GM19351 (cell line): ENCODE measurements around the gene PRSS35.
A peak's percentile ranks its signal among the peaks of the same experiment; 100 is the strongest.
"Not testable (repeated sequence)": the region's sequence is repeated elsewhere in the genome, so short reads cannot be mapped to it uniquely, and the experiment has no call there.

ENCODE experiments used
- ATAC-seq: cut with Tn5 transposase; IDR thresholded peaks from one replicate; pipeline ENCODE4 v1.9.1; 2021; ENCODE audit warnings: mild to moderate bottlenecking, moderate library complexity; ENCODE audit not compliant: unreplicated experiment

The PRSS35 gene, protein sequence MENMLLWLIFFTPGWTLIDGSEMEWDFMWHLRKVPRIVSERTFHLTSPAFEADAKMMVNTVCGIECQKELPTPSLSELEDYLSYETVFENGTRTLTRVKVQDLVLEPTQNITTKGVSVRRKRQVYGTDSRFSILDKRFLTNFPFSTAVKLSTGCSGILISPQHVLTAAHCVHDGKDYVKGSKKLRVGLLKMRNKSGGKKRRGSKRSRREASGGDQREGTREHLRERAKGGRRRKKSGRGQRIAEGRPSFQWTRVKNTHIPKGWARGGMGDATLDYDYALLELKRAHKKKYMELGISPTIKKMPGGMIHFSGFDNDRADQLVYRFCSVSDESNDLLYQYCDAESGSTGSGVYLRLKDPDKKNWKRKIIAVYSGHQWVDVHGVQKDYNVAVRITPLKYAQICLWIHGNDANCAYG

DNA sequence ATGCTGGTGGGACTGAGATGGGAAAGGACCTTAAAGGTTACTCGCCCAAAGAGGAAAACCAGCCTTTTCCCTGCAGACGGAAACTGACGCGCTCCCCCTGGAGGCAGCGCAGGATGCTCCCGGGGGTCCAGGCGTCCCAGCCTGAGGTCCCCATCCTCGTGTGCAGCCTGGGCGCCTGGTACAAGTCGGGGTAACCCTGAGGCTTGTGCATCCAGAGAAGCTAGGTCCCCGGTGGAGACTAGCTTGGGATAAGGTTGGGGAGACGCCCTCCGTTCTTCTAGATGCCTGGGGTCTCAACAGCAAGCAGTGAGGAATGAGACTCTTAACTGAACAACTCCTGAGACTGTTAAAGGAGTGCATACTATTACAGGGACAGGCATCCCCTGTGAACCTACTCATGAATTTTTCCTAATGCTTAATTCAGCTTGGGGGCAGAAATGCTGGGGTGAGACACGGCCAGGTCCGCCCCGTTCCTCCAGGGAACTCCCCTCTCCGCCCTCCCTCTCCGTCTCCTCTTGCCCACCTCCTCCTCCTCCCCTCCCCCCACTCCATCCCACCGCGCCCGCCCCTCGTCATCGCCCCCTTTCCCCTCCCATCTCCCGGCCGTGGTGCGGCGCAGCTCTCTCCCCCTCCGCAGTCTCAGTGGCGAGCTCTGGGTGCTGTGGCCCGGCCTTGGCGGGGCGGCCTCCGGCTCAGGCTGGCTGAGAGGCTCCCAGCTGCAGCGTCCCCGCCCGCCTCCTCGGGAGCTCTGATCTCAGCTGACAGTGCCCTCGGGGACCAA lies at the start of gene PRSS35:
Gene PRSS35, plus strand, starts transcription at position 634 of the 781 bp plus-strand sequence. CDS start 10,908 bp downstream, outside the sequence.
- ATAC-seq, result peak; percentile 61

DNA sequence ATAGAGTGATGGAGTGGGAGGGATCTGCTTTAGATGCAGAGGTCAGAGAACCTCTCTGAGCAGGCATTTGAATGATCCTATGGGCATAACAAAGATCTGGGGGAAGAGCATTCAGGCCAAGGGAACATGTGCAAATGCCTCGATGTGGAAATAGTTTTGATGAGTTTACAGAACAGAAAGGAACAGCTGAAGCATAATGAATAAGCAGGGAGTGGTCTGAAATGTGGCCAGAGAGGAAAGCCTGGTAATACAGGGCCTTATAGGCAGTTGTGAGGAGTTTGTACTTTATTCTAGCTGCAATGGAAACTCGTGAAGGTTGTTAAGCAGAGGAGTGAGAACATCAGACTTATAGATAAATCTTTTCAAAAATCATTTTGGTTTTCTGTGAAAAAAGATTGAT lies 48.4 kb upstream of the PRSS35 start:
- no peak for ATAC-seq

DNA sequence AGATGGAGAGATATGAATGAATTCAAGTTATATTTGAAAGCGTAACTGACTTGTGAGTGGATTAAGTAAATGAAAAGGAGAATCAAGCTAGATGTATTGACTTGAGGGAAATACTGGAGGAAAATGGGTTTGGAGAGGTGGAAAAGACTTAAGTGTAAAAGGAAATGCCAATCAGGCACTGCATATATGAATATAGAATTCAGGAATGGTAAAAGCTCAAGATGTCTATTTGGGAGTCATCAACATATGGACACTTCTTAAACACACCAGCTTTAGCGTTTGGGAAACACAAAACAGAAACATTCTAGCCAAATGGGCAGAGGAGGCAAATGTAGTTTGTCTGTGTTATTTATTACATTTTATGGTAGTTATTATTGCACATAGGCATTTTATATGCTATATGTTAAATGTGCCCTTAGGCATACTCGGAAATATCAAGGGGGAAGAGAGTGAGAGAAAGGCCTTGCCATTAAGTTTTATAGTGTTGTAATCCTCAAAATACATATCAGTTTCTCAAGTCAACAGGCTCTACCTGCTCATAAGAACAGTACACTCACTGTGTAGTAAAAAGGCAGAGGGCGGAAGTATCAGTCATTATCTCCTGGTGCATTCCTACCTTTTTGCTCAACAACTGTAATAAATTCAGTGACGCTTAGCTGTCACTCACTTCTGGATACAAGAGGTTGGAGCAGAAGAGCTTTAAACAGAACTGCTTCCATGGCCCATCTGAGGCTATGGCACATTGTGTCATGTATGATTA lies 47.8 kb upstream of the PRSS35 start:
- ATAC-seq, result no peak

DNA sequence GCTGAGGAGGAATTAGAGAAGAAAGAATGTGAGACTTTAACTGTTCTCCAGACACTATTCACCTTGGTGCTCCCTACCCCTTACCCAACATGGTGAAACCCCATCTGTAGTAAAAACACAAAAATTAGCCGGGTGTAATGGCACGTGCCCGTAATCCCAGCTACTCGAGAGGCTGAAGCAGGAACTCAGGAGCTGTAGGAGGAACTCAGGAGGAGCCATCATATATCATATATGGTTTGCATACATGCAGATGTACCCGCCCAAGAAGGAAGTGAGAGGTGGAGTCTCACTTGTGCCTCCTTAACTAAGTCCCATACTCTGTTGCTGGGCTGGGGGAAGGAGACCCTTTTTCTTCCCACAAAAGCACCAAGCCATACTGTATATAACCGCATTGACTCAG lies 46.0 kb upstream of the PRSS35 start:
- no peak for ATAC-seq

DNA sequence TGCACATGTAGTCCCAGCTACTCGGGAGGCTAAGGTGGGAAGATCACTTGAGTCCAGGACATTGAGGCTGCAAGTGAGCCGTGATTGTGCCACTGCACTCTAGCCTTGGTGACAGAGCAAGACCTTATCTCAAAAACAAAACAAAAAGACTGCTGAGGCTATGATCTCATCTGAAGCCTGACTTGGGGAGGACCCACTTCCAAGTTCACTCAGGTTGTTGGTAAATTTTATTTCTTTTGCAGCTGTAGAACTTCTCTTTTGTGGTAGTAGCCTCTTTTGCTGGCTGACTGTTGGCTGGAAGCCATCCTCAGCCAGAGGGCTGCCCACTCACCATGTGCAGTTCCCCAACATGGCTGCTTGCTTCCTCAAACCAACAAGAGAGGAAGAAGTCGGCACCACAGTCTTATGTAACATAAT lies 44.7 kb upstream of the PRSS35 start:
- no peak for ATAC-seq

DNA sequence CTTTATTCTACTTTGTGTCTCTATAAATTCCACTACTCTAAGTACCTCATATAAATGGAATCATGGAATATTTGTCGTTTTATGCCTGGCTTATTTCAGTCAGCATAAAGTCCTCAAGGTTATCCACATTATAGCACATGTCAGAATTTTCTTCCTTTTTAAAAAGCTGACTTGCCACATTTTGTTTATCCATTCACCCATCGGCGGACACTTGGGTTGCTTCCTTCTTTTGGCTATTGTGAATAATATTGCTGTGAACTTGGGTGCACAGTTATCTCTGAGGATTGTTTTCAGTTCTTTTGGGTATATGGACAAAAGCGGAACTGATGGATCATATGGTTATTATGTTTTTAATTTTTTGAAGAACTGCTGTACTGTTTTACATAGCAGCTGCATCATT lies 42.3 kb upstream of the PRSS35 start:
- ATAC-seq, result no peak

DNA sequence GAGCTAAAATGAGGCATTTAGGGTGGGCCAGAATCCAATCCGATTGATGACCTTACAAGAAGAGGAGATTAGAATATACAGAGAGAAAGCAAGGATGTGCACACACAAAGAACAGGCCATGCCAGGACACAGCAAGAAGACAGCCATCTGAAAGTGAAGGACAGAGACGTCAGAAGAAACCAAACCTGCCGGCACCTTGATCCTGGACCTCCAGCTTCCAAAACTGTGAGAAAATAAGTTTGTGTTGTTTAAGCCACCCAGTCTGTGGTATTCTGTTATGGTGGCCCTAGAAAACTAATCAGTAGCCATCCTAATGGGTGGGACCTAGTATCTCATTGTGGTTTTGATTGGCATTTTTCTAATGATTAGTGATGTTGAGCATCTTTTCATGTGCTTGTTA lies 41.7 kb upstream of the PRSS35 start:
- no peak for ATAC-seq

DNA sequence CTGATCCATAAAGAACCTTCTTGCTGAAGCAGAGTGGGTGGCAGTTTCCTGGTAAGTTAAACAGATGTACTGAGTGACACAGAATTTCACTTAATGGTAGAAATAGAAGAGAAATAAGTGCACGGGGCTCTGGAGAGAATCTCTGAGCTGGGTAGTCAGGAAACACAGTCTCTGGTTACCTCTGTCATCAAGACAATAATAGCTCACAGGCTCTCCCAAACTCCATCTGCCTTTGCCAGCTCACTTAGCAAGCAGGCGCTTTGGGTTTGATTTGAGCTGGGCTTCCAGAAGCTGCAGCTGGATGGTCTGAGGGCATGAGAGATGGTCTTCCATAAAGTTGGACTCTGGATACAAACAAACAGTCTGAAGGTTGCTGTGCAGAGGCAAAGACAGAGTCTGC lies 39.6 kb upstream of the PRSS35 start:
- ATAC-seq, result no peak

DNA sequence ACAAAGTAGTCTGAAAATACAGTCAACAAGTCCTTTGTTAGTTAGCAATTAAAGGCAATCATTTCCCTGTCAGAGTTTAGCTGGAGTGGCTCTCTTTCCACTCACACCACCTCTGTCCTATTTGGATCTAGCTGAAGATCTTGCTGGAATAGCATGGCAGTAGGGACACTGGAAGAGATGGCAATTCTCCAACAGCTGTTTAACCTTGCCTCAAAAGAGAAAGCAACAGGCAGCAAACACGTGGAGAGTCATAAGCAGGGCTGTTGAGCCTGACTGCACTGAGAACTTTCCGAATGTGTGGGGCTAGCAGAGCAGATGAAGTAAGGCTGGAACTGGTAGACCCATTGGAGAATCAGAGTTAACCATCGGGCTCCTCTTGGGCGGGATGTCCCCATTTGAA lies 38.0 kb upstream of the PRSS35 start:
- no peak for ATAC-seq

DNA sequence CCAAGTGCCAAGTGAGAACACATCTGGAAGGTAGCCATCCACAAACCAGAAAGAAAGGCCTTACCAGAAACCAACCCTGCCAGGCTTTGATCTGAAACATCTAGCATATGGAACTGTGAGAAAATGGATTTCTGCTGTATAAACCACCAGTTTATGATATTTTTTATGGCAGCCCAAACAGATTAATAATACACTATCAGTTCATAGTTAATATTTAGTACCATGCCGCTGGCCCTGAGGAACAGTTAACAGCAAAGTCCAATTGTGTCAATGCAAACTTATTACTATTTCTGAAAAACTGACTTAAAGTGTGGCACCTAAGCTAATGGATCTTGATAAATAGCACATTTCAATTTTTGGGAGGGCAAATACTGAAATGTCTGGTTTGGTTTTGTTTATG lies 35.4 kb upstream of the PRSS35 start:
- ATAC-seq, result no peak

DNA sequence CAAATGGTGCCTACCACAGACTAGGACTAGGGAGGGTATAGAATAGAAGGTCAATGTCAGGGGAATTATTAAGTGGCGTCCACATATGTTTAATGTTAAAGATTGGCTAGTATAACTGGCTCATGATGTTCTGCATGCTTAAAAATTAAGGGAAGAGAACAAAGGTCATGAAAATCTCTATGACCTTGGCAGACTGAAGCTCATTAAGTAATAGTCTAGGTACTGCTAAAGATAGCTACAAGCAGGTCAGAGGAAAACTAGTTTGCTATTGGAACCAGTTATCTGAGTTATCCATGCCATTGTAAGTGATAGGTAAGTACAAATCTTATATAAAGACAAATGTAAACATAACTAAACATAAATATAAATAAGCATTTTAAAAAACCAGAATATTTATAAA lies 32.9 kb upstream of the PRSS35 start:
- ATAC-seq, result no peak

DNA sequence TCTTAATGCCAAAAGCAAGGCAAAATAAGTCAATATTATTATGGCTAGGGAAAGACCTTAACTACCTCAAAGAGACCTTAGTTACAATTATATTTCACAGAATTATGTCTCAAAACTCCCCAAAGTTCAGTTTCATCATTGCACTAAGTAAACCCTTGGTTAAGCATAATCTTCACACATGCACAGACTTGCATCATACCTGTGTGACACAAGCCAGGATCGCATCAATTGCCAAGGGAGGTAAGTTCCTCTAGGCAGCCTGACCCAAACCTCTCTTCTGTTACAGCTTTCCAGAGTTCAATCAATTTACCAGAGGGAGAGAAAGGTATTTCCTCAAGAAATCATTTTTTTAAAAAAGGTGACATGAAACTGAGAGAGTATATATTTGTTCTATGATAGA lies 31.9 kb upstream of the PRSS35 start:
- ATAC-seq, result no peak

DNA sequence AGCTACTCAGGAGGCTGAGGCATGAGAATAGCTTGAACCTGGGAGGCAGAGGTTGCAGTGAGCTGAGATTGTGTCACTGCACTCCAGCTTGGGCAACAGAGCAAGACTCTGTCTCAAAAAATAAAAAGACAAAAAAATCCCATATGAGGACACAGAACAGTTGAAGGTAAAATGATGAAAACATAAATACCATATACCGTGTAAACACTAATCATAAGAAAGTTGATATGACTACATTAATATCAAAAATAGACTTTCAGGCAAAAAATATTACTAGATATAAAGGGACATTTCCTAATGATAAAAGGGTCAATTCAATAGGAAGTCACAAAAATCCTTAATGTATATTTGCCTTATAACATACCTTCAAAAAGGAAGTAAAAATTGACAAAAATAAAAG lies 30.4 kb upstream of the PRSS35 start:
- not testable (repeated sequence) for ATAC-seq

DNA sequence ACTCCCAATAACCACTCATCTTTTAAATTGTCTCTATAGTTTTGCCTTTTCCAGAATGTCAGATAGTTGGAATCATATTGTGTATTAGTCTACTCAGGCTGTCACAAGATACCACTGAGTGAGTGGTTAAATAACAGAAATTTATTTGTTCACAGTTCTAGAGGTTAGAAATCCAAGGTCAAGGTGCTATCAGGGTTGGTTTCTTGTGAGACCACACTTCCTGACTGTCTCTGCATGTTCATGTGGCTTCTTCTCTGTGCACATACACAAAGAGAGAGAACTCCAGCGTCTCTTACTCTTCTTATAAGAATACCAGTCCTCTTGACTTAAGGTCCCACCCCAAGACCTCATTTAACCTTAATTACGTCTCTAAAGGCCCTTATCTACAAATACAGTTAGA lies 23.9 kb upstream of the PRSS35 start:
- no peak for ATAC-seq

DNA sequence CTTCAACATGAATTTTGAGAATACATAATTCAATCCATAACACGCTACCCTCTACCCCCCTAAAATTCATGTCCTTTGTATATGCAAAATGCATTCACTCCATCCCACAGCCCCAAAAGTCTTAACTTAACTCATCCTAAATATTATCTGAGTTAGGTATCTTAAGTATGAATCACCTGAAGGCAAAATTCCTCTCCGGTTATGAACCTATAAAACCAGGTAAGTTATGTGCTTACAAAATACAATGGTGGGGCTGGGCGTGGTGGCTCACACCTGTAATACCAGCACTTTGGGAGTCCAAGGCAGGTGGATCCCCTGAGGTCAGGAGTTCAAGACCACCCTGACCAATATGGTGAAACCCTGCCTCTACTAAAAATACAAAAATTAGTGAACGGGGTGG lies 23.5 kb upstream of the PRSS35 start:
- ATAC-seq, result no peak

DNA sequence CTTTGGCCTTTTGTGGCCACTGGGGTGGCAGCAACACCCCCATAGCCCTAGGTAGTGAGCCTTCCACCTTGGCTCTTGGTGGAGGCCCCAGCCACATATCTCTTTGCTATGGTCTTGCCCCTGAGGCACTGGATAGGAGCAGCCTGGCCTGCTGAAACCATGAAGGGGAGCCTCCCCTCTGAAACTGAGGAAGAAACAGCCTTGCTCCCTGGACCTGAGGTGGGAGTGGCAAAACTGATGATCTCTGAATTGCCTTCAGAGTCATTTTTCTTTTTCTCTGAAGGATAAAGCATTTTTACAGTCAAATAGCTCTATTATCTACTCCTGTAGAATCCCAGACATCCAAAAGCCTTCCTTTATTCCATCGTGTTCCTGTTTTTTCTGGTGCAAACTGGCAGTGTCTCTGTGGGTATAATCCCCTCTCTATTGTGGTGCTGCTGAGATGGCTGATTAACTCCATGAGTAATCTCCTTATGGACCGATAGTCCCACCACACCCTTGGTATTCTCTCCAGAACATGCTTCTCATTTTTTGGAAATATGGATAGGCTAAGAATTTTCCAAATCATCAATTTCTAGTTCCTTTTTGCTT lies 22.0 kb upstream of the PRSS35 start:
- no peak for ATAC-seq

DNA sequence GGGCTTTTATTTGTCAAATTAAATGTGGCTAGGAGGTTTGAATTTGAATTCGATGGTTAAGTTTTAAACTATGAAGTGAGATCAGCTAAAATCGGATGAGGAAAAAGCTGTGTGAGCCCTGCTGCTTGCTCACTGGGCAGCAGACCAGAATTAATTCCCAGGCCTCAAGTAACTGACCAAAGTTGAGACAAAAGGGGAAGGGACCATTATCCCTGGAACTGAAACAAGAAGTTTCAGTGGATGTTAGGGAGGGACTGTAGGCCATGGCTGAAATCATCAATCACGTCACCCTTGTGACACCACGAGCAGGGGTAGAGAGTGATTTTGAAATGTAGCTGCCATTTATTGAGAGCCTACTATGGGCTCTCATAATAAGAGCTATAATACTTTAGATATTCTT lies 7.0 kb upstream of the PRSS35 start:
- no peak for ATAC-seq

DNA sequence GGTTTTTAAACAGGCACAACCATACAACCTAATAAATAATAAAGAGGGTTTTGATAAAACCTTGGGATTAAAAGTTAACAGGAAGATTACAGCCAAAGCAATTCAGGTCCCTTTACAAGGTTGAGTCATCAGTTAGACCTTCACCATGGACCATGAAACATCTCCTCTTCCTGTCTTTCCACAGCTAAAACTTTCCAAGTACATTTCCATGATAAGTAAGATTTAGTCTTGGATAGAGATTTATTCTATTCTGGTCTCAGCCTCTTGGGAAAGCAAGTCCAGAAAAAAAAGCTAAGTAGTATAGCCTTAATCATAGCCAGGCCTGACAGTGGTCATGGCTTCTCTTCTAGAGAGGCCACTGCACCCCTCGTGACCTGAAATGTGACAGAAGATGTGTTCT lies 2.9 kb upstream of the PRSS35 start:
- ATAC-seq, result no peak

DNA sequence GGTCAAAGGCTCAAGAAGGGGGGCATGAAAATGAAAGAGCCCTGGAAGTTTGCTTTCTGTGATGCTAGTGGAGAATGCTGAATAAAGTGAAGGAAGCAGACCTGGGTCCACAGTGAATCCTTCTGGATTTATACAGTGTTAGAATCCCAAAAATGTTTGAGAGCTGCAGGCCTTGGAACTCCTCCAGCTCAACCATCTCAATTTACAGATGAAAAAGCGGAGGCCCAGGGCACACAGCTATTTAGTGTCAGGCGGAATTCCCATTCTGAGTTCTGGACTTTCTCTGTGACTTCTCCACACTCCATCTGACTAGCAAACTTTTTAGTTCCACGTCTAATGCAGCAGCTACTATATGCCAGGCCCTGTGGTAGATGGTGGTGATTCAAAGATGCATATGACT lies 1.5 kb upstream of the PRSS35 start:
- no peak for ATAC-seq

DNA sequence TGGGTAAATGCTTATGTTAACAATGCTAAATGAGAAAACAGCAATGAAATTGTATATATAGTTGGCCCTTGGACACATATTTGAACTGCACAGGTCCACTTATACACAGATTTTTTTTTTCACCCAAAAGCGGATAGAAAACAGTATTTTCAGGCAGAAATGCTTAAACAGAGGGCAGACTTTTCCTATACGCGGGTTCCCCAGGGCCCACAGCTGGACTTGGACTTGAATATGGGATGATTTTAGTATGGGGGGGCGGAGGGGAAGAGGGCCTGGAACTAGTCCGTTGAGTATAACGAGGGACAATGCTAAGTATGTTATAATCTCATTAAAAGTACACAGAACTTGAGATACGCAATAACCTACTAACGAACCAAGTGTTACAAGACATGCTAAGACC lies 1.1 kb upstream of the PRSS35 start:
- no peak for ATAC-seq

DNA sequence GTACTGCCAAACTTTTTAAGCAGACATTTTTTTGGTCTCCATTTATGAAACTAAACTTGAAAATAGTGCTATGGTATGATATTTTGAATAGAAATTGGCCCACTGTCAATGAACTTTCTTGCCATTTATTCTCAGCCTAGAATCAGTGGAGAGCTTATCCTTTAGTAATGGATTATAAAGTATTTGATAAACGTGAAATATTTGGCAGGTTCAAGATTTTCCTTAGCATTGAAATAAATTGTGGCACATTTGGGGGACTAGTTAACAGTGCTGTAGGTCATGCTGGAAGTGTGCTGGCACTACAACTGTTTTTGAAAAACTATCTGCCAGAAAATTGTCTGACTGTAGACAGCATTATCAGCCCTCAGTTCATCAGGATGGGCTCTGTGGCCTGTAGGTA lies 2.1 kb downstream of the PRSS35 start:
- ATAC-seq, result peak; percentile 6
